HG03520 (cell line): ENCODE data around the gene DHH.

ENCODE experiments used
- ATAC-seq: cut with Tn5 transposase; IDR thresholded peaks from one replicate; pipeline ENCODE4 v1.9.1; 2021; ENCODE audit warnings: mild to moderate bottlenecking, moderate library complexity; ENCODE audit not compliant: unreplicated experiment

The DHH gene

DNA sequence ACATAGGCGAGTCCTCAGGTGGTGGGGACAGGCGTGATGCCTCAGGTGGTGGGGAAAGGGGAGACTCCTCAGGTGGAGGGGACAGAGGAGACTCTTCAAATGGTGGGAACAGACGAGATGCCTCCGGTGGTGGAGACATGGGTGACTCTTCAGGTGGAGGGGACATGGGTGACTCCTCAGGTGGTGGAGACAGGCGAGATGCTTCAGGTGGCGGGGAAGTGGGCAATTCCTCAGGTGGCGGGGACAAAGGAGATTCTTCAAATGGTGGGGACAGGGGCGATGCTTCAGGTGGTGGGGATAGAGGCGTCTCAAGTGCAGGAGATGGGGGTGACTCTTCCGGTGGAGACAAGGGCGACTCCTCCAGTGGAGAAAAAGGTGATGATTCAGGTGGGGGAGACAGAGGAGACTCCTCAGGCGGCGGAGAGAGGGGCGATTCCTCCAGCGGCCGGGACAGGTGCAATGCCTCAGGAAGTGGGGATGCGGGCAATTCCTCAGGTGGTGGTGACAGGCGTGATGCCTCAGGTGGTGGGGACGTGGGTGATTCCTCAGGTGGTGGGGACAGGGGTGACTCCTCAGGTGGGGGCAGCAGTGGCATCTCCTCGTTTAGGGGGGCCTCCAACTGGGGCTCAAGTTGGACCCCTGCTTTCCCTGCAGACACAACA is 42.7 kb downstream of the DHH start:
- ATAC-seq, result no peak

DNA sequence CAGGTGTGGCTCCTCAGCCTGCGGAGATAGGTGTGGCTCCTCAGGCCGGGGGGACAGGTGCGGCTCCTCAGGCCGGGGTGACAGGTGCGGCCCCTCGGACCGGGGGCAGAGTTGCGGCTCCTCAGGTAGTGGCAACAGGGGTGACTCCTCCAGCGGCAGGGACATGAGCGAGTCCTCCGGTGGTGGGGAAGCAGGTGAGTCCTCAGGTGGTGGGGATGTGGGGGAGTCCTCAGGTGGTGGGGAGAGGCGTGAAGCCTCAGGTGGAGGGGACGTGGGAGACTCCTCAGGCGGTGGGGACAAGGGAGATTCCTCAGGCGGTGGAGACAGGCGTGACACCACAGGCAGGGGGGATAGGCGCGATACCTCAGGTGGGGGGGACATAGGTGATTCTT is 43.2 kb downstream of the DHH start:
- ATAC-seq, result no peak

DNA sequence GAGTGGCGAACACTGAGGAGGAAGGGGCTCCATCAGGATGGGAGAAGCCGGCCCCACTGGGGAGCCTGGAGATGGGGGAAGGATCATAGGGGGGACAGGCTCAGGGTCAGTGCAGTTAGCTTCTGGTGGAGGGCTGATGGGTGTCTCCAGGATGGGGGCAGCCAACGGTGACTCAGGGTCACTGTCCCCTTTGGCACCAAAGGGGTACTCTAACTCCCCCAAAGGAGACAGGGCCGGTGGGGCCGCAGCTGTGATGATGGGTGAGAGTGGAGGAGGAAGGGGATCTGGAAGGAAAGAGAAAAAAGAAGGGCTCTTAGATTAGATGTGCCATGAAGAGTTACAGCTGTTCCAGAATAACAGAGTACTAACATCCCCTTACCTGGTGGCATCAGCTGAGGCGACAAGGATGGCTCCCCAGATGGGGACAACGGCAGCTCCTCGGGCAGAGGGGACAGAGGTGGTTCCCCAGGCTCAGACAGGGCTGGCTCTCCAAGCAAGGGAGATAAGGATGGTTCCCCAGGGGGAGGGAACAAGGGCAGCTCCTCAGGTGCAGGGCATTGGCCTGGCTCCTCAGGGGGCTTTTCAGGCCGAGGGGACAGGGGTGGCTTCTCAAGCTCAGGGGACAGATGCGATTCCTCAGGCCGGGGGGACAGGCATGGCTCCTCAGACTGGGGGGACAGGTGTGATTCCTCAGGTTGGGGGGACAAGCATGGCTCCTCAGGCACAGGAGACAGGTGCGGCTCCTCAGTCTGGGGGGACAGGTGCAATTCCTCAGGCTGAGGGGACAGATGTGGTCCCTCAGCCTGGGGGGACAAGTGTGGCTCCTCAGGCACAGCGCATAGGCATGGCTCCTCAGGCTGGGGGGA is 43.9 kb downstream of the DHH start:
- ATAC-seq, result no peak

DNA sequence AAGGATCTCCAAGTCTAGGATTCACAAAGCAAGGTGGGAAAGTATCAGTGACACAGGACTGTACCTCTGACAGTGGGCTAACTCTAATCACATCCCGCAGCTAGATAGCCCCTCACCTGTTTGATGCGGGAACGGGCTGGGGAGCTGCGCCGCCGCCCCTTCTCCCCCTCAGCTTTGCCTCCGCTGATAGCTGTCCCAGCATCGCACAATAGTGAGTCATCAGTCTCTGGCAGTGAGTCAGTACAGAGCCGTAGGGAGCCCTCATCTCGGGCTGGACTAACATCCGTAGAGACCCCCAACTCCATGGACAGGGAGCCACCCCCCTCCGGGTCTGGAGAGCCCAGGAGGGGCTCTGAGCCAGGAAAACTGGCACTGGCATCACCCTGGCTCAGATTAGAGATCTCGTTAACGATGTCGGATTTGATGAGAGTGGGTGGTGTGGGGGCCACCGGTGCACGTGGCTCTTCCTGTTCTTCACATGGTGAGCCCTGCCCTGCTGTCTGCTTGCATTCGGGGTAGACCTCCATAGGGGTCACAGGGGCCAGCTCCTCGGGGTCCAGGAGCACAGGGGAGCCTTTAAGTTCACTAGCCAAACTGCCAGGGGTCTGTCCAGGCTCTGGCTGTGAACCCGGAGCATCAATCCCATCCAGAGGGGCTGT is 44.9 kb downstream of the DHH start:
- ATAC-seq, result no peak

DNA sequence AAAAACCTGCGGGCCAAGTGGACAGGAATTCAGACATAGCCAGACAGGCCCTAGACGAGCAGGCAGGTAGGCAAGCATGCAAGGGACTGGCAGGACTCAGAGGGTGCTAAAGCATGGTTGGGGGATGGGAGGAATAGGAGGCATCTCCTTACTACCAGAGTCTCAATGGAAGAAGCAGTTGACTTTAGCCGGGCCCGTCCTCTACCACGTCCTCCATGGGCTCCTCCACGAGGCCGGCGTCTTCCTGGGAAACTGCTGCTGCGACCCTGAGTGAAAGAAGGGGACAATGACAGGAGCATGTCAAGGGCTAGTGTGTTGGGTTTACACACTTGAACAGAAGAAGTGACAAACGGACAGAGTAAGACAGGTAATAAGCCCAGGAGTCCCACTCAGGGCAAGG is 45.6 kb downstream of the DHH start:
- ATAC-seq, result no peak

DNA sequence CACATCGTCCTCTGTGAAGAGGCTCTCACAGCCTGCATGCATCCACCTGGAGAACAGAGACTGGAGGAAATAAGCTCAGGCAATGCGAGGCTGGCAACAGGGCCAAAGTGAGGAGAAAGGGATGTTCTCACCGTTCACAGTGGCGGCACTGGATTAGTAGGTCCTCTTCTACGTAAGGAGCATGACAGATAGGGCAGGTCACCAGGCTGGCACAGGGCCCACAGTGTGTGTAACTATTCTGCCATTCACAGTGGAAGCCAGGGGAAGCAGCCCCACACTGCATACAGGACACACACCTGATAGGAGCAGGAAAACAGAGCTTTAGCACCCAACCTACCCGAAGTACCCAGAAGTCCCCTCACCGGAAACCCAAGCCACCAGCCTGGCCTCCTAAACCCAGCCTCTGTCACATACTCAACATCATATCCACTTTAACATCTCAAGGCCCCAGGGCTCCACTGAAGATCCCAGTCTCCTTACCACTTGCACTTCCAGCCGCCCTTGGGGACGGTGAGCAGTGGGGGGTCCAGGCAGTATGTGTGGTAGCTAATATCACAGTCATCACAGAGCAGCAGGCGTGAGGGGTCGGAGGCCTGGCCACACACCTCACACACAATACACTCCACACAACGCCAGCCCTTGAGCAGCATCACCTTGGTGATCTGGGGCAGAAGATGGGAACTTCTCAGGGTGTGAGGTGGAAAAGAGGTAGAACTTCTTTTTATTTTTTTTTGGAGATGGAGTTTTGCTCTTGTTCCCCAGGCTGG is 48.3 kb downstream of the DHH start:
- no peak for ATAC-seq

DNA sequence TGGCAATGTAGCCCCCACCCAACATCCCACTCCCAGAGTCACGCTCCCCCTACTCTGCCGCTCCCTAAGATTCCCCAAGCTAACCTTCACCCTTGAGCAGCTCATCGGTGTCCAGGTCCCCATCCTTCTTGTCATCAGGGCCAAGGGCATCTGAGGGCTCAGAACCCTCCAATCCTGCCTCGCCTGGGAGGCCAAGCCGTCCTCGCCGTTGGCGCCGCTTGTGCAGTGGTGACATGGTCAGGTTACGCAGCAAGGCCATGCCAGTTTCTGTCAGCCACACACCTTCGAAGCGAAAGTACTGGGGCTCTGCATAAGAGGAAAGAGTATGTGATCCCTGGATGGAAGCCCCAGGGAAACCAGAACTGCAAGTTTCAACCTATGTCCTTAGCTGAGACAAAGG is 49.9 kb downstream of the DHH start:
- ATAC-seq, result no peak

DNA sequence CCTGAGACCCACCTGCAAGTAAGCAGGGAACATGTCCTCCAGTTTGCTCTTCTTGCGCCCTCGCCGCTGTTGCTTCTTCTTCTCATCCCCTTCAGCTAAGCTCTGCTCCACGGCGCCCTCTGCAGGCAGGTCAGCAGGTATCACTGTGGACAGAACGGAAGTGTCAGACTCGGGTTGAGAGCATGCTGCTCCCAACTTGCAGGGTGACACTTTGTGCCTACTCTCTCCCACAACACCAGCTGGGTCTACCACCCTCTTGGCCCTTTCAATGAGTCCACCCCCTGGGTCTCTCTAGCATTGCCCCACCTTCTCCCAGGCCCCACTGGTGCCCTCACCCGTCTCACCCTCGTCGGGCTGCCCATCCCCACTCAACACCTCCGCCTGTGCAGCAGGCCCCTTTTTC is 50.7 kb downstream of the DHH start:
- no peak for ATAC-seq

DNA sequence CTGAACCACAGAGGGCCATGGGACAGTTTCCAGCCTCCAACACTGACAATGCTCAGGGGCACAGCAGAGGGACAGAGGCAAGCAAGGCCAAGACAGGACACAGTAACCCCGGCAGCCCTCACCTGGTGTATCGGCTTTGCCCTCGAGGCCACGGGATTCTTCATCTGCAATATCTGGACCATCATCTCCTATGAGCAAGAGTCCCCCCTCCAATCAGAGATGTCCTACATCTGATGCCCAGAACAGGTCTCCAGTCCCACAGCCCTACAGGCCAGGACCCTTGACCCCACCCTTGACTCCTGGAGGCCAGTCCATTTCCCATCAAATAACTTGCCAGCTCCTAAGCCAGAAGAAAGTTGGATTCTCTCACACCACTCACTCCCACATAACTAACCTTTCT is 51.4 kb downstream of the DHH start:
- no peak for ATAC-seq

DNA sequence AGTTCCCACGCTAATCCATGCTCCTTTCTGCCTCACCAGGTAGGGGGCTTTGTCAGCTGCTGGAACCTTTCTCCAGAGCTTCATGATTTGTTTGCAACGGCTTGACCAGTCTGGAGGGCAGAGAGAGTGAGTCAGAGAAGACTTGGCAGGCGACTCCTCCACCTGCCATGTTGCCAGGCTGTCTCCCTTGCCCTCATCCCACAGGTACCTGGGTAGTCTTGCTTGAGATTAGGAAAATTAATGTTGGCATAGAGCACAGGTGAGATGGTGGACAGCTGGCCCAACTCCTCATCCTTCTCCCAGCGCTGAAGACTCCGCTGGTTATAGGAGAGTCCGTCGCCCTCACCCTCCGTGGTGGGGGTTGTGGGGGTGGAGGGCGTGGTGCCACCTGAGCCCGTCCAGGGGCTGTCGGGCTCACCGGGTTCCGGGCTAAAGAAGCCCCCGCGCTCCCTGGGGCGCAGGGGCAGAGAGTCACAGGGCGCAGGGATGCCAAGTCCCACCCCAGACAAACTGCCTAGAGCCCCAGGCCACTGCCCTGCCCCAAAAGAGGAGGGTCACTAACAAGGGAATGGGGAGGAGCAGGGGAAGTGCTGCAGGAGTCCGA is 52.6 kb downstream of the DHH start:
- ATAC-seq, result no peak

DNA sequence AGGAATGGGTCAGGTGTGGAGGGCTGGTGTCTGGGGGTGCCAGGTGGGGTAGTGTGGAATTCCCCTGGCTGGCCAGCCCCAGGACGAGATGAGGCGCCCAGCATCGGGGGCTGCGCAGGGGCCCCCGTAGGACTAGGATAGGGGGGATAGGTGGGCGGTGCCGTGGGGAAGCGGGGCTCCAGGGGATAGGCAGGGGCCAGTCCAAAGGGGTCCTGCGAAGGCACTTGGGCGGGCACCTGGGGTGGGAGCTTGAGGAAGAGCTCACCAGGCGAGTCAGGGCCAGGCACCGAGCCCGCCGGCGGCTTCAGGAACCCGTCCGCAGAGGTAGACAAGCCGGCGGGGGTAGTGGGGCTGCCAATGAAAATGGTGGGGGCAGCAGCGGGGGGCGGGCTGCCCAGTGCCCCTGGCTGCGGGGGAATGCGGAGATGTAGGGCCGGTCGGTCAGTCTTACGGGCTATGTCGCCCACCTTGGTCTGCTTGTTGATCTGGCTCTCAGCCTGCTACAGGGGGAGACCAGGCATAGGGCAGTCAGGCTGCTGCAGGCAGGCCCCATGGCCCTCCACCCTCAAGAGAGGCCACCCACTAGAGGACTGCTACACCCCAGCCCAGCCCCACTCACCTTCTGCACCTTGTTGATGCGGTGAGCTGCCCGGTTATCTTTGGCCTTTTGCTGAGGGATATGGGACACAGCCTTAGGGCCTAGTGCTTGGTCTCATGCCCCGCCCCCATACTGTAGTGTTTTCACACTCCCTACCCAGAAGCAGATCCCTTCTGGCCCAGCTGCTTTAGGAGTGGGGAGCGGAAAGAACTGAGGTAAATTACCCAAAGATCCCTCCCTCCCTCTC is 53.3 kb downstream of the DHH start:
- no peak for ATAC-seq

DNA sequence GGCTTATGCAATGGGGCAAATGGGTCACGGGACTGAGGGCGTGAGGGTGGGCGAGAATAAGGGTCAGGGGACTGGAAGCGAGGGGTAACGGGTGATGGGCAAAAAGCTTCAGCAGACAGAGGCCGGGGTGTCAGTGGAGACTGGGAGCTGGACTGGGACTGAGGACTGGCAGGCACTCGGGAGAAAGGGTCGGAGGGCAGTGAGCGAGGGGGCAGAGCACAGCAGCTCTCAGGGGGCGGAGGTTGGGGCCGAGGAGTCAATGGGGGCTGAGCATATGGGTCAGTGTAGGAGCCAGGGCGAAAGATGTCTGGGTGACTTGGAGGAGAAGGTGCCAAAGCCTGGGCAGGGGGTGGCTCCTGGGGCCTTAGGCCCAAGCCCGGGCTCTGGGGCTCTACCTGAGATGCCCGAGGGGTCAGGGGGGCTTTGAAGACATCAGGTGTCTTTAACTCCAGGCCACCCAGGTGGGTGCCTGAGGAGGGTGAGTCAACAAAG is 54.2 kb downstream of the DHH start:
- no peak for ATAC-seq

DNA sequence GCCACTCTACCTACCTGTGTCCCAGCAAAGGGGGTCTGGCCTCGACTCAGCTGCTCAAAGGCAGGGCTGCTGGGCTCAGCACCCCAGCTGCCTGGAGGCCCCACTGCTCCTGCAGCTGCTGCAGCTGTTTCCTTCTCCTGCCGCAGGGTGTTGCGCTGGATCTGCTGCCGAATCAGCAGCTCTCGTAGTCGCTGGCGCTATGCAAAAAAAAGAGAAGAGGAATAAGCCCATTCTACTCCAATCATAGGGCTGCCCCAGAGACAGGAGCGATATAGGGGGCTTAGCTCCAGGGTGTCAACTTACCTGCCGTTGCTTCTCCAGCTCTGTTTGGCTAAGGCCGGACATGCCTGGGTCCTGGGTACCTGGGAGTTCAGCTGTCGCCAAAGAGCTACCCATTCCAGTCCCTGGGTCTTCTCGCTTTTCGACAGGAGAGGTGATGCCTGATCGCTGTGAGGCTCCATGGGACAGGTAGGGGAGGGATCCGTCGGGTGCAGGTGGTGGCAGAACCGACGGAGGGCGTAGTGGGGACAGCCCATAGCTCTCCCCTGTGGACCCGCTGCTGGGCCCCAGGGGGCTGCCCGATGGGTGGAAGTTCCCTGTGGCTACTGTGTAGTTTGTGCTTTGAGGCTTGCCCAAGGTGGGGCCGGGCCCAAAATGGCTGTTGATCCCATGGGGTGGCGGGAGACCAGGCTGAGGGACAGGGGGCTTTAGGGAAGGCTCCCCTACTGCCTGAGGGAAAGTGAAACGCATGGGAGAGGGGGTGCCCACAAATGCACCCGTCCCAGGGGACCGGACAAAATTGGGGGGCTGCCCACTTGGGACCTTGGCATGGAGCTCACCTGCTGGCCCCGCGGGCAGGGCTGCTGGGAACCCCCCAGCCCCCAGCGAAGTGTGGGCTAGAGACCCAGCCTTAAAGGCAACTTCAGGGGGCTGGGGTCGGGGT is 54.9 kb downstream of the DHH start:
- ATAC-seq, result no peak

DNA sequence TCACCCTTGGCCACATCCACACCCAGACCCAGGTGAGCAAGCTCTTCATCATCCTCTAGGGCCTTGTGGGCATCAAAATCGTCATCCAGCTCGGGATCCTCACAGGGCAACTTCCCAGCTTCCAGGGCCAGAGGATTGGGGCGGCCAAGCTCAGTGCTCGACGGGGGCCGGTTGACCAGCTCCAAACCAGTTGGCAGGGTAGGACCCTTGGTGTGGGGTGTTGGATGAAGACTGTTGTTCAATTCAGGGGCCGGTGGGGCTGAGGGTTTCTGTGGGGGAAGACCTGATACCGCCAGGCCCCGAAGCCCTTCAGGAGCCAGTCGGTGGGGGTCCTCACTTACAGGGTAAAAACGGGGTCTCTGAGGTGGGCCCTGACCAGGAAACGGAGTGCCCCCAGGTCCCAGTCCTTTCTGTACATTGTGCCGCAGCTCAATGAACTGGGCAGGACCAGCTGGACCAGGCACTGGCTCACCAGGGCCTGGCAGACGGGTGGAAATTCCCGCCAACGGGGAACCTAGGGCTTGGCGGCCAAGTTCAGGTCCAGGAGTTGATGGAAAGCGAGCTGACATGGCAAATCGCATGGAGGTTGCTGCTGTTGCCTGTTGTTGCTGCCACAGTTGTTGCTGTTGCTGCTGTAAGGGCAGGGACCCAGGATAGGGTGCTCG is 56.2 kb downstream of the DHH start:
- ATAC-seq, result no peak

DNA sequence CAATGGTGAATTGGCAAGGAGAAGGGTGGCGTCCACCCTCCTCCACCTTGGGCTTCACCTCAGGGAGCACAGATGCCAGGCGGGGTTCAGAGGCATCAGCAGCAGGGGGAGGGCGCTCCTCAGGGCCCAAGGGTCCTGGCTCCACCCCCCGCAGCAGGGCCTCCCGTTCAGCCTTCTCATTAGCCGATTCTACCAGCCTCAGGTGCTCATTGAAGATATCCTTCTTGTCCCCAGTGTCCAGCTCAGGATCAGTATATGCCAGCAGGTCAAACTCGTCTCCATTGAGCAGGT is 56.7 kb downstream of the DHH start:
- no peak for ATAC-seq

DNA sequence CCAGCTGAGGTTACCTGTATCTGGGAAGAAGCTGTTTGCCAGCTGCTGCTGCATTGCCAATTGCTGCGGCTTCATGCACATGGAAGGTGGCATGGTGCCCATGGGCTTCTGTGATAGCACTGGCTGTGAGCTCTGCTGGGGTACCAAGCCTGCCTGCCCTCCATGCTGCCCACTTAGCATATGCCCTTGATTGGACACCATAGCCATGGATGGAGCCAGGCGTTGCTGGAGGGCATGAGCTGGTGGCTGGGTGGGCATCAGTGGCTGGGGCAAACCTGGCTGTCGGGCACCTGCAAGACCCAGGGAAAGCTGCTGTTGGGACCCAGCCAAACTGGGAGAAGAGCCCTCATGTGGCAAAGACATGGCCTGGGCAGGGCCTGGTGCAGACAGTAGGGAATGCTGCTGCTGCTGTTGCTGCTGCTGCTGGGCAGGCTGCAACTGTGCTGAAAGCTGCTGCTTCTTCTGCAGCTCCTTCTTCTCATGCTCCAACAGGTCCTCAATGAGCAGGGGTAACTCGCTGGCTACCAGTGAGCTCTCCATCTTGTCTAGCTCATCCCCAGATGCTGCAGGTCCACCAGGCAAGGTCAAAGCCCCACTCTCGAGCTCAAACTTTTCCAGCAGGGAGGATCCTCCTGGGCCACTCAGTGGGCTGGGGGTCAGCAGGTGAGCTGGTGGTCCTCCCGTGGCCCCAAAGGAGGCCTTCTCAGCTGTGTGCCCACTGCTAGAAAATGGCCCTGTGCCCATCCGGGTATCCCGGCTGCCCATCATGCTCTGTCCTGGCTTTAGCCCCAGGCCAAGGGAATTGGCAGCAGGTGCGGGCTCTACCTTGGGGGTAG is 57.3 kb downstream of the DHH start:
- ATAC-seq, result no peak
